ENCODE measurements around the gene PLEKHA6.
"Not testable (repeated sequence)": the region's sequence is repeated elsewhere in the genome, so short reads cannot be mapped to it uniquely, and the experiment has no call there.

The PLEKHA6 gene

GRCh38 chr1:204258213-204259115 lies 101.3 kb downstream of the PLEKHA6 start:
- peak; percentile 53 for DNase-seq

DNA sequence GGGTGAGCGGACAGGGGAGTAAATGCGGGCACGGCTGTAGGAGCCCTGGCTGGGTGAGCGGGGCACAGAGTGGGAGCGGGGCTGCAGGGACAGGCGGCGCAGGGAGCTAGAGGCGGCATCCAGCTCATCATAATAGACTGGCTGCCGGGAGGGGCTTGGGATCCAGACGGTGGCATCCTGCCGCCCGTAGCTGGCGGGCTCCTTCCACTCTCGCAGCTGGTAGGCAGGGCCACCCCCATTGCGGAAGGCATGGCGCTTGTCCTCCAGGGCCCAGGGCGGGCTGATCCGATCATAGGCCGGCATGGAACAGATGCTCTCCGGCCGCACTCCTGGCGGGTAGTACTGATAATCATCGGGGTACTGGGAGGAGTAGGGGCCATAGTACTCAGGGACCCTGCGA lies 102.3 kb downstream of the PLEKHA6 start:
- DNase-seq = no peak

GRCh38 chr1:204256531-204256930 lies 103.2 kb downstream of the PLEKHA6 start:
- no peak for DNase-seq

DNA sequence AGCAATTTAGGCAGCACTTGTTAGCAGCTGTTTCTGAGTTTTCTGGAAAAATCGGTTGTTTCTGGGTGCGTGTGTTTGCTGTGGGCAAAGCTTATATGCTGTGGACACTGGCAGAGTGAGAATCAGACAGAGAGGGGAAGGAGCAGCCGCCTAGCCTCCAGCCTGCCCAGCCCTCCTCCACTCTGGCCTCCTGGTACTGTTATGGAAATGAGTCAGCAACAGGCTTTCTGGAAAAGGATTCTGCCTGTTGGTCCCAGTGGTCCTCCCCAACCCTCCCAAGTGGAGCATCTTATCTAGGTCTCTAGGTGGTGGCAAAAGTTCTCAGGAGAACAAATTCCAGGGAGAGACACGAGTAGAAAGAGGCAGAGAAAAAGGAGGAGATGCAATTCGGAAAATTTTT lies 103.8 kb downstream of the PLEKHA6 start:
- no peak for DNase-seq

- DNase-seq = no peak
Observed at GRCh38 chr1:204255225-204255624, 104.5 kb downstream of the PLEKHA6 start.

- no peak for DNase-seq
Observed at GRCh38 chr1:204254031-204254661, 105.6 kb downstream of the PLEKHA6 start.

GRCh38 chr1:204251926-204252689 lies 107.6 kb downstream of the PLEKHA6 start:
- DNase-seq = no peak

GRCh38 chr1:204251286-204251685 lies 108.4 kb downstream of the PLEKHA6 start:
- no peak for DNase-seq

GRCh38 chr1:204250428-204251030 lies 109.2 kb downstream of the PLEKHA6 start:
- DNase-seq = no peak

DNA sequence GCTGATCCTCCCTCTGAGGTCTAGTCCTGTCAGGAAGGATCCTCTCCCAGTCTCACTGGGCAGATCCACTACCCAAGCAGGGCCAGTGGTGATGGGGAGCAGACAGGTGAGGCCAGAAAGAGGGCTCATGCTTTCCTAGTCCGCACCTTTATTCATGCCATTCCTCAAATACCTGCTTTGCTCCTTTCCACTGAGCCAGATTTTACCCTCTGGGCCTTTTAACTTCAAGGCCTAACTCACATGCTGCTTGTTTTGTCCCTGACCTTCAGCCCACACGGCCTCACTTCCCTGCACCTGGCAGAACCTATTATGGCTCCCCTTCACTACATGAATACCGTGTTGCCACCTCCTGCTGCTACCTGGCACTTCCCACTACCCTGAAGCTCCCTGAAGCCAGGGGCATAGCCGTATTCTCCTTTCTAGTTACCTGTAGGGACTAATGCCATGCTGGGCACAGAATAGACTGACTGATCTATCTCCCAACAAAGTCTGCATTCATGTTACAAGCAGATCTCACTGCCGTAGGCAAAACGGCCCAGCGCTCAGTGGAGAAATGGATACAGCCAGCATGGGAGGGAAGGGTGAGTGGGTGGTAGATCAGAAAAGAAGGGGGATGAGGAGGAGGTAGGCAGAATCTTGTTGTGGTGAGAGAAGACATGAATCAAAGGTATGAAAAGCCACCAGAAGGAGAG lies 109.8 kb downstream of the PLEKHA6 start:
- DNase-seq = no peak

DNA sequence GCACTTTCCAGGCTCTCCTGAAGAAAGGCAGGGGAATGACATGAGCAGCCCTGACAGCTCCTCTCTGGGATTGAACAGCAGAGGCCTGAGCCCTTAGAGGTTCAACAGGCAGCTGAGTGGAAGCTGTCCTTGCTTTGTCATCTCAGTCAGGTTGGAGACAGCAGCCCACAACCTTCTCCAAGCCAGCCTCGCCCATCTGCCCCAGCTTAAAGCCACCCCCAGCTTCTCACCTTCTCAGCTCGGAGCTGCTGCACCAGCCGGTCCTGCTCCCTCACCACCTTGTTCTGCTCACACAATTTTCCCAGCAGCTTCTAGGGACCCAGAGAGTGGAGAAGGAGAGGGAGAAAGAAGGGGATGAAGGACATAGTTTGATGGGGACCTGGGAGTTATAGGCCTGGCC lies 110.8 kb downstream of the PLEKHA6 start:
- no peak for DNase-seq

GRCh38 chr1:204246876-204247275 lies 112.9 kb downstream of the PLEKHA6 start:
- DNase-seq = no peak

DNA sequence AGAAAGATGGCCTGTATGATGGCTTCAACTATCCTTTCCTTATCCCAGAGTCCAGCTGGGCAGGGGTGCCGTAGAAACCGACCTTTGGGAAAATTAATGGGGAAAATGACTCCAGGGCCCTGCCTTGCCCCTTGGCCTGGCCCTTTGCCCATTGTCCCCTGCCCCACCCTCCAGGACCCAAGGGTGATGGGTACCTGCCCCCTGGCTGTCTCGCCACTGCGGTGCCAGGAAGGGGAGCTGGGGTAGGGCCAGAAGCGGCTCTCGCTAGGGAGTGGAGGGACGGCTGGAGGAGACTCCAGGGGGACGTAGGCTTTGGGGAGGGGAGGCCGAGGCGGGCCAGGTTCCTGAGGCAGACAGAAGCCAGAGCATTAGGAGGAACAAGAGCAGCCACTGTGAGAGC lies 116.8 kb downstream of the PLEKHA6 start:
- DNase-seq = no peak

- DNase-seq = no peak
Observed at GRCh38 chr1:204241914-204242313, 117.8 kb downstream of the PLEKHA6 start.

- DNase-seq = no peak
Observed at GRCh38 chr1:204241050-204241449, 118.7 kb downstream of the PLEKHA6 start.

GRCh38 chr1:204240233-204240632 lies 119.5 kb downstream of the PLEKHA6 start:
- no peak for DNase-seq

DNA sequence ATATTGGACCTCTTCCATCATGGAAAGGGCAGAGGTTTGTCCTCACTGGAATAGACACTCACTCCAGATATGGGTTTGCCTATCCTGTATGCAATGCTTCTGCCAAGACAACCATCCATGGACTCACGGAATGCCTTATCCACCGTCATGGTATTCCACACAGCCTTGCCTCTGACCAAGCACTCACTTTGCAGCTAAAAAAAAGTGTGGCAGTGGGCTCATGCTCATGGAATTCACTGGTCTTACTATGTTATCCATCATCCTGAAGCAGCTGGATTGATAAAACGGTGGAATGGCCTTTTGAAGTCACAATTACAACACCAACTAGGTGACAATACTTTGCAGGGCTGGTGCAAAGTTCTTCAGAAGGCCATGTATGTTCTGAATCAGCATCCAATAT lies 120.3 kb downstream of the PLEKHA6 start:
- DNase-seq = not testable (repeated sequence)

DNA sequence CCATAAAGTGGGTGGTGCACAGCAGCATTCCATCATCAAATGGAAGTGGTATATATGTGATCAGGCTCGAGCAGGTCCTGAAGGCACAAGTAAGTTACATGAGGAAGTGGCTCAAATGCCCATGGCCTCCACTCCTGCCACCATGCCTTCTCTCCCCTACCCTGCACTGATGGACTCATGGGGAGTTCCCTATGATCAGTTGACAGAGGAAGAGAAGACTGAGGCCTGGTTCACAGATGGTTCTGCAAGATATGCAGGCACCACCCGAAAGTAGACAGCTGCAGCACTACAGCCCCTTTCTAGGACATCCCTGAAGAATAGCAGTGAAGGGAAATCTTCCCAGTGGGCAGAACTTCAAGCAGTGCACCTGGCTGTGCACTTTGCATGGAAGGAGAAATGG lies 121.2 kb downstream of the PLEKHA6 start:
- not testable (repeated sequence) for DNase-seq

- not testable (repeated sequence) for DNase-seq
Observed at GRCh38 chr1:204237515-204237914, 122.2 kb downstream of the PLEKHA6 start.

- no peak for DNase-seq
Observed at GRCh38 chr1:204232526-204232925, 127.2 kb downstream of the PLEKHA6 start.

DNA sequence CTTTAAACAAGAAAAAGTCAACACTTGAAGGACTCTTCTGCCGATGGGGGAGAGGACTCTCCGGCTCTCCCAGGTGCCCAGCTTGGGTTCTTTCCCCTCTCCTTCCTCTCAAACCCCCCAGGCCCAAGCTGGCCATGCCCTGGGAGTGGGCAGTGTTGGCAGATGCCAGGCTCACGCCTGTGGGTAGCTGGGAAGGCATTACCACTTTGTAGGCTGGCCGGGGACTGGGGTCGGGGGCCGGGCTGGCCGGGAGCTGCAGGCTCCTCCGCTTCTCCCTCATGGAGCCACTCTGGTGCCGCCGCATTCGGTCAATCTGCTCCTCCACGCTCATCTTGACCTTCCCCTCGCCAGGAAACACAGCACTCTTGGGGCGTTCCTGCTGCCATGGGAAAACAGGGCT lies 129.5 kb downstream of the PLEKHA6 start:
- no peak for DNase-seq

DNA sequence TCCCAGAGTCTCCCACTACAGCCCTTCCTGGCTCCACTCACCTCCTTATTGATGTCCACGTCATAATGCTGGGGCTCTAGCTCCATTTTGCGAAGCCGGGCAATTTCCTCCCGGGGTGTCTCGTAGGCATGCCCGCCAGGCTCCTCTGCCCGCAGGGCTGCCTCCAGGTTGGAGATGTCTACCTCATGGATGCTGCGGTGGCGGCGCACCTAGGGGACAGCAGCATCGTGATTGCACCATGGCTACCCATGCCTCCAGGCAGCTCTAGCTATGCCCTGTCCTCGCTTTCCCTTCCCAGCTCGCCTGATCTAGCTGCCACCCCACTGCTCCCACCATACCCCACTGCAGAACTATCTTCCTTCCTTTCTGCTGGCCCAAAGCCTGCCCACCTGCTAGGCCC lies 130.8 kb downstream of the PLEKHA6 start:
- no peak for DNase-seq
